Muscle layer of colon (tissue), 2 donors: ENCODE measurements around the gene SLC5A10.
"Not testable (repeated sequence)": the region's sequence is repeated elsewhere in the genome, so short reads cannot be mapped to it uniquely, and the experiment has no call there.

Source experiments
- H3K27ac ChIP-seq: one replicate; pipeline ENCODE4 v1.7.0; 2013; ENCODE audit warnings: low read depth, mild to moderate bottlenecking, low read length, moderate library complexity
- H3K27me3 ChIP-seq, 2 donors: one replicate each; pipeline ENCODE4 v1.7.0; 2013; ENCODE audit warnings: low read length in 2 of 2, mild to moderate bottlenecking in 2 of 2; ENCODE audit not compliant: insufficient read depth in 2 of 2, control insufficient read depth in 1 of 2
- H3K36me3 ChIP-seq: one replicate; pipeline ENCODE4 v1.7.0; 2013; ENCODE audit warnings: mild to moderate bottlenecking, low read length; ENCODE audit not compliant: insufficient read depth
- H3K4me1 ChIP-seq: one replicate; pipeline ENCODE4 v1.7.0; 2013; ENCODE audit warnings: mild to moderate bottlenecking, low read length; ENCODE audit not compliant: insufficient read depth
- H3K4me3 ChIP-seq, 2 donors: one replicate each; pipeline ENCODE4 v1.7.0; 2013; ENCODE audit warnings: low read length in 2 of 2, low read depth in 1 of 2, mild to moderate bottlenecking in 1 of 2, moderate library complexity in 1 of 2
- H3K9ac ChIP-seq: one replicate; pipeline ENCODE4 v1.7.0; 2013; ENCODE audit warnings: low read length
- H3K9me3 ChIP-seq: one replicate; pipeline ENCODE4 v1.7.0; 2013; ENCODE audit warnings: mild to moderate bottlenecking, low read length
- donor health status: abdominal sarcoma.
- donor health status: Adenocarcinoma of cecum.

SLC5A10 gene

DNA sequence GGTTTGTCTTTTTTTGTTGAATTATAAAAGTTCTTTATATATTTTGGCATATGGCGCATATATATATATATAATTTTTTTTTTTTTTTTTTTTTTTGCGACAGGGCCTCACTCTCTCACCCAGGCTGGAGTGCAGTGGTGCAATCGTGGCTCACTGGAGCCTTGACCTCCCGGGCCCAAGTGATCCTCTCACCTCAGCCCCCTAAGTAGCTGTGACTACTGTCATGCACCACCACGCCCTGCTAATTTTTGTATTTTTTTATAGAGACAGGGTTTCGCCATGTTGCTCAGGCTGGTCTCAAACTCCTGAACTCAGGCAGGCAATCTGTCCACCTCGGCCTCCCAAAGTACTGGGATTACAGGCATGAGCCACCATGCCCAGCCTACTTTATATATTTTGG, 29.4 kb upstream of the SLC5A10 start:
- not testable (repeated sequence) for H3K4me3 ChIP-seq, H3K27ac ChIP-seq, H3K36me3 ChIP-seq, H3K9ac ChIP-seq, H3K9me3 ChIP-seq, H3K27me3 ChIP-seq
- peaks cover 26% of the 10 kb centered on the region for H3K4me1 ChIP-seq

DNA sequence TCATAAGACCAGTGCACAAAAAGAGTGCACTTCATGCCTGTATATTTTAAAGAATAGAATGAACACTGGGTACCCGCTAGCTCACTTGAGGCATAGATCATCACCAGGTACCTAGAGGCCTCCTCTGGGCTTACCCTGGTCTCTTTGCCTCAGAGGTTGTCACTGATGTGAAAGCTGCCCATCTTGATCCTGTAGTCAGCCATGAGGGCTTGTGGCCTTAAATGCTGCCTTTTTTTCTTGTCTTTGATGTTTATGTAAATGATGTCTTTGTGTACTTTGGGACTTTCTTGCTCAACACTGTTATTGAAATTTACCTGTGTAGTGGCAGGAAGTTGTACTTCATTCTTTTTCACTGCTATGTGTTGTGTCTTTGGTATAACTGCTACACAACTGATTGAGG, 26.8 kb upstream of the SLC5A10 start:
- H3K27ac ChIP-seq, result no peak overlapping the region
- H3K27me3 ChIP-seq, result no peaks in the 10 kb centered on the region
- H3K4me1 ChIP-seq, result peaks cover 17% of the 10 kb centered on the region
- H3K9me3 ChIP-seq, result no peaks in the 10 kb centered on the region
- H3K4me3 ChIP-seq, result no peak overlapping the region
- no peak overlapping the region for H3K9ac ChIP-seq
- peaks cover 8% of the 10 kb centered on the region for H3K36me3 ChIP-seq

DNA sequence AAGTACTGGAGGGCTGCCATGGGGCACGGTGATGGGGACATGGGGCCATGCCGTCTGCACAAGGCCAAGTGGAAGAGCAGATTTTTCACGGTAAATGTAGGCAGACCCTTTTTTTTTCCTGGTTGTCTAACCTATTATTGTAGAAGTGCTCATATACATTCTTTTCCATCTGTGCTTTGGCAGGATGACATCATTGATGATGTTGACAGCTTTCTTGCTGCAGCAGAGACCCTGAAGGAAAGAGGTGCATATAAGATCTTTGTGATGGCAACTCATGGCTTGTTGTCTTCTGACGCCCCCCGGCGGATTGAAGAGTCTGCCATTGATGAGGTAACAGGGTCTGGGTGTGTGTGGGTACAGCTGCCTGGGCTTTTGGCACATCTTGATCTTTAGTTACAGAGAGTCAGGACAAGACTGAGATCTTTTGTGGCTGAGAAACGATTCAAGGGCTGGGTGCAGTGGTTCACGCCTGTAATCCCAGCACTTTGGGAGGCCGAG, 23.3 kb upstream of the SLC5A10 start:
- Histone ChIP-seq H3K36me3 (peaks cover 16% of the 10 kb centered on the region), H3K4me1 (peaks cover 7% of the 10 kb centered on the region), H3K27ac (no peak overlapping the region), H3K9me3 (no peaks in the 10 kb centered on the region), H3K9ac (no peak overlapping the region), H3K27me3 (no peaks in the 10 kb centered on the region), H3K4me3 (no peak overlapping the region)

GRCh38 chr17:18932360-18933055, 19.5 kb upstream of the SLC5A10 start:
- Histone ChIP-seq H3K9me3 (no peaks in the 10 kb centered on the region), H3K9ac (no peak overlapping the region), H3K4me3 (no peak overlapping the region), H3K27ac (no peak overlapping the region), H3K27me3 (no peaks in the 10 kb centered on the region), H3K36me3 (peaks cover 16% of the 10 kb centered on the region), H3K4me1 (peaks cover 7% of the 10 kb centered on the region)

GRCh38 chr17:18933102-18934058, 18.6 kb upstream of the SLC5A10 start:
- H3K27me3 ChIP-seq, result no peaks in the 10 kb centered on the region
- peaks cover 16% of the 10 kb centered on the region for H3K36me3 ChIP-seq
- no peak overlapping the region for H3K4me3 ChIP-seq
- no peak overlapping the region for H3K27ac ChIP-seq
- H3K9ac ChIP-seq, result no peak overlapping the region
- H3K4me1 ChIP-seq, result peaks cover 7% of the 10 kb centered on the region
- no peaks in the 10 kb centered on the region for H3K9me3 ChIP-seq

GRCh38 chr17:18937981-18938691, 13.8 kb upstream of the SLC5A10 start:
- H3K4me3 ChIP-seq, result no peak overlapping the region
- H3K9ac ChIP-seq, result no peak overlapping the region
- no peaks in the 10 kb centered on the region for H3K27me3 ChIP-seq
- peaks cover 4% of the 10 kb centered on the region for H3K4me1 ChIP-seq
- no peaks in the 10 kb centered on the region for H3K9me3 ChIP-seq
- H3K36me3 ChIP-seq, result no peaks in the 10 kb centered on the region
- no peak overlapping the region for H3K27ac ChIP-seq

DNA sequence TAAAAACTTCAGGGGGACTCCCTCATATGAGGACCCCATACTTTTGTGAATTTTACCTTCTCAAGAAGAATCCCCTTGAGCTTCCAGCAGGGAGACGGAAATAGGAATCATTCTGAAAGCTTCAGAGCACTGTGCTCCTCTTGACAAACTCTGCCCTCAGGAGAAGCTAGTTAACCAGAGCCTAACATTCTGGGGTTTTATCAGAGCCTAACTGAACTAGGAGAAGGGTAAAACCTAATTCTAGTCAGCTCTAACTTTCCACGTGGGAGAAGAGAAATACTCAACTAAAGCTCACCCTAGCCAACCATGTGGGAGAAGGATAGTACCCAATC, 13.3 kb upstream of the SLC5A10 start:
- Histone ChIP-seq H3K36me3 (no peaks in the 10 kb centered on the region), H3K4me1 (no peaks in the 10 kb centered on the region), H3K4me3 (no peak overlapping the region), H3K9ac (no peak overlapping the region), H3K27me3 (no peaks in the 10 kb centered on the region), H3K9me3 (no peaks in the 10 kb centered on the region), H3K27ac (no peak overlapping the region)

DNA sequence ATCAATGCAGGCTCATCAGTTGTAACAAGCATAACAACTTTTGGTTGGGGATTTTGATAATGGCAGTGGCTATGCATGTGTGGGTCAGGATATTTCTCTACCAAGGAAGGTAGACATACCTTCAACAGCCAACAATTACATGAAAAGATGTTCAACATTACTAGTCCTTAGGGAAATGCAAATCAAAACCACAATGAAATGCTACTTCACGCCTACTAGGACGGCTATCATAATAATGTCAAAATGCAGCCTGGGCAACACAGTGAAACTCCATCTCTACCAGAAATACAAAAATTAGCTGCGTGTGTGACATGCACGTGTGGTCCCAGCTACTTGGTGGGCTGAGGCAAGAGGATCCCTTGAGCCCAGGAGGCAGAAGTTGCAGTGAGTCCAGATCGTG, 7.3 kb upstream of the SLC5A10 start:
- Histone ChIP-seq H3K36me3 (no peaks in the 10 kb centered on the region), H3K27me3 (no peaks in the 10 kb centered on the region), H3K4me3 (no peak overlapping the region), H3K9me3 (no peaks in the 10 kb centered on the region), H3K4me1 (no peaks in the 10 kb centered on the region), H3K9ac (no peak overlapping the region), H3K27ac (no peak overlapping the region)

GRCh38 chr17:18946536-18946935, 5.4 kb upstream of the SLC5A10 start:
- Histone ChIP-seq H3K9me3 (no peaks in the 10 kb centered on the region), H3K27me3 (no peaks in the 10 kb centered on the region), H3K36me3 (no peaks in the 10 kb centered on the region), H3K4me3 (no peak overlapping the region), H3K4me1 (no peaks in the 10 kb centered on the region), H3K27ac (no peak overlapping the region), H3K9ac (no peak overlapping the region)

DNA sequence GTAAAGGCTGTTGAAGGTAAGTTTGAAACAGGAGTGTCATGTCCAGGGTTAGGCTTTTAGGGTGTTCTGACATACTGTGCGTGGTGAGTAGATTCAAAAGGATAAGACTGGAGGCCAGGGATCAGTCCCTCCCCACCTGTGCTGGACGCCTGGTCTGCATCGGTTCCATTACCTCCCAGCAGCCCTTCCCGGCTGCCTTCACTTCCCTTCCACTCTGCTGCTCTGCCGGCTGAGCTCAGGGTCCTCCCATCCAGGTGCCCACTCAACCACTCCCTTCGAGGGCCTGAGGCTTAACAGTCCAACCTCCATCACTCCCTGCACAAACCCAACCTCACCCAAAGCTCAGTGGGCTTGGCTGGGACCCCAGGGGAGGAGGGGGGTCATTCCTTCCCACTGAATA, 4.1 kb upstream of the SLC5A10 start:
- Histone ChIP-seq H3K36me3 (no peaks in the 10 kb centered on the region), H3K9me3 (no peaks in the 10 kb centered on the region), H3K4me1 (no peaks in the 10 kb centered on the region), H3K4me3 (no peak overlapping the region), H3K9ac (no peak overlapping the region), H3K27me3 (no peaks in the 10 kb centered on the region), H3K27ac (no peak overlapping the region)

DNA sequence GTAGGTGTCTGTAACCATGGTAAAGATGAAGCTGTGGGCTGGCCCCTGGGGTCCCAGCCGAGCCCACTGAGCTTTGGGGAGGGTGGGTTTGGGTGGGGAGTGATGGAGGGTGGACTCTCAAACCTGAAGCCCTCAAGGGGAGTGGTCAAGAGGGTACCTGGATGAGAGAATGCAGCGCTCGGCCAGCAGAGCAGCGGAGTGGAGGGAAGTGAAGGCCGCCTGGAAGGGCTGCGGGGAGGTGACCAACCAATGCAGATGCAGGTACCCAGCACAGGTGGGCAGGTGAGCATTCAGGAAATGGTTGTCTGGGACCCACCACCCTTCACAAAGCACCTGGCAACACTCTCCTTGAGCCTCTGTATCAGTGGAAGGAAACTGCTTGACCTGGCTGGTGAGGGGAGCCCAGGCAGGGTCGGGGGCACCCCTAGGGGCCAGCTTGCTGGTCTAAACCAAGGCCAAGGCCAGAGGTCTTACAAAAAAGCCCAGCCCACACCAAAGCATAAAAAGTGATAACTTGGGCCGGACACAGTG, 3.4 kb upstream of the SLC5A10 start:
- H3K4me3 ChIP-seq, result no peak overlapping the region
- no peak overlapping the region for H3K27ac ChIP-seq
- no peaks in the 10 kb centered on the region for H3K36me3 ChIP-seq
- H3K27me3 ChIP-seq, result no peaks in the 10 kb centered on the region
- no peaks in the 10 kb centered on the region for H3K9me3 ChIP-seq
- no peak overlapping the region for H3K9ac ChIP-seq
- H3K4me1 ChIP-seq, result no peaks in the 10 kb centered on the region
